Measurements from ENCODE around the gene CCDC85C.

The CCDC85C gene

DNA sequence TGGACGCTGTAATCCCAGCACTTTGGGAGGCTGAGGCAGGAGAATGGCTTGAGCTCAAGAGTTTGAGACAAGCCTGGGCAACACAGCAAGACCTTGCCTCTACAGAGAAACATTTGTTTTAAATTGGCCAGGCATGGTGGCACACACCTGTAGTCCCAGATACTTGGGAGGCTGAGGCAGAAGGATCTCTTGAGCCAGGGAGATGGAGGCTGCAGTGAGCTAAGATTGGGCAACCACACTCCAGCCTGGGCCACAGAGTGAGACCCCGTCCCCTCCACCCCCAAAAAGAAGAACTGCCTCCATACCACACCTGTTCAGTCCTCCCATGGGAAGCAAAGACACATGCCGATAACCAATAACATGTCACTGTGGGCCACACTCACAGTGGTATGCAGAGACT lies 19.2 kb downstream of the CCDC85C start:
- TF ChIP-seq, protein P1, sequence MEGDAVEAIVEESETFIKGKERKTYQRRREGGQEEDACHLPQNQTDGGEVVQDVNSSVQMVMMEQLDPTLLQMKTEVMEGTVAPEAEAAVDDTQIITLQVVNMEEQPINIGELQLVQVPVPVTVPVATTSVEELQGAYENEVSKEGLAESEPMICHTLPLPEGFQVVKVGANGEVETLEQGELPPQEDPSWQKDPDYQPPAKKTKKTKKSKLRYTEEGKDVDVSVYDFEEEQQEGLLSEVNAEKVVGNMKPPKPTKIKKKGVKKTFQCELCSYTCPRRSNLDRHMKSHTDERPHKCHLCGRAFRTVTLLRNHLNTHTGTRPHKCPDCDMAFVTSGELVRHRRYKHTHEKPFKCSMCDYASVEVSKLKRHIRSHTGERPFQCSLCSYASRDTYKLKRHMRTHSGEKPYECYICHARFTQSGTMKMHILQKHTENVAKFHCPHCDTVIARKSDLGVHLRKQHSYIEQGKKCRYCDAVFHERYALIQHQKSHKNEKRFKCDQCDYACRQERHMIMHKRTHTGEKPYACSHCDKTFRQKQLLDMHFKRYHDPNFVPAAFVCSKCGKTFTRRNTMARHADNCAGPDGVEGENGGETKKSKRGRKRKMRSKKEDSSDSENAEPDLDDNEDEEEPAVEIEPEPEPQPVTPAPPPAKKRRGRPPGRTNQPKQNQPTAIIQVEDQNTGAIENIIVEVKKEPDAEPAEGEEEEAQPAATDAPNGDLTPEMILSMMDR (IDR thresholded peaks at IDR 0.05) = no peak
- no peaks in the 10 kb centered on the region for H3K36me3 ChIP-seq
- no peak overlapping the region for H3K4me3 ChIP-seq
- H3K27ac ChIP-seq = no peak overlapping the region
- intact Hi-C loops (cut with DNase I; ENCODE audit: low total_unique reads) = no loop called here
- peaks cover 0 to 15% (median 2%) of the 10 kb centered on the region in 4 donors for H3K4me1 ChIP-seq
- no peaks in the 10 kb centered on the region for H3K27me3 ChIP-seq
- no peak for DNase-seq
- no peaks in the 10 kb centered on the region for H3K9me3 ChIP-seq

DNA sequence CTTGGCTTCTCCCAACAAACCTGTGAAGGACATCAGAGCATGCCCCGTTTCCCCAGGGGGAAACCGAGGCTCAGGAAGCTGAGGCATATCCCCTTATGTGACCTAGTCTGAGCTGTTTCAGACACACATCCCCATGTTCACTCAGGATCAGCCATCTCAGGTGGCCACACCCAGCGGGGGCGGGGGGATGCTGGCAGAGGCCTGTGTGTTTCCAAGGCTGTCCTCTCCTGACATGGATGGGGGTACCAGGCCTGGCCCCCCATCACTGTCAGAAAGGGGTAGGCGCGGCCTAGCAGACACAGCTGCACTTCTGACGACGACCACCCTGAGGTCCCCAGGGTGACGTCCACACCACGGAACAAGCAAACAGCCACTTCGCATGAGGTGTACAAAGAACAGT lies 22.1 kb downstream of the CCDC85C start:
- TF ChIP-seq, protein P1 (IDR thresholded peaks at IDR 0.05) = no peak
- H3K4me3 ChIP-seq = no peak overlapping the region
- DNase-seq = no peak
- intact Hi-C loops (cut with DNase I; ENCODE audit: low total_unique reads) = no loop called here
- no peaks in the 10 kb centered on the region for H3K36me3 ChIP-seq
- no peaks in the 10 kb centered on the region for H3K27me3 ChIP-seq
- no peaks in the 10 kb centered on the region for H3K9me3 ChIP-seq
- H3K4me1 ChIP-seq = peaks cover 0 to 36% (median 8%) of the 10 kb centered on the region in 4 donors
- H3K27ac ChIP-seq = no peak overlapping the region

DNA sequence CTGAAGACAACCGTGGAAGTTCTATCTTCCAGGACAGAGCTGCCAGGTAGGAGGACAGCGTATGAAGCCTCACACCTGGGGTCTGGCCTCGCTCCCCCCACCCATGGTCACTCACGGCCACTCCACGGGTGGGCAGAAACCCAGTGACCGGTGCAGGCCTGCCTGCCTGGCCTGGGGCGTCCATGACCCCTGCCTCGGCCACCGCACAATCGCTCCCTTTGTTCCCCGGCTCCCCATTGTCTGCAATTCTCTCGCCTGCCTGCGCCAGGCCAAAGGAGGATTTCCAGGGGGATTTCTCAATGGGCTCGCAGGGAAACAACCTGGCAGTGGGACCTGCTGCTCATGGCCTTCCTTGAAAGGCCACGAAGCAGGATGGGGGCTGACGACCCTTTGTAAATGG lies 22.6 kb downstream of the CCDC85C start:
- H3K36me3 ChIP-seq = no peaks in the 10 kb centered on the region
- TF ChIP-seq, protein P1 (IDR thresholded peaks at IDR 0.05) = no peak
- DNase-seq = no peak
- H3K27me3 ChIP-seq = no peaks in the 10 kb centered on the region
- no peak overlapping the region for H3K4me3 ChIP-seq
- no peak overlapping the region for H3K27ac ChIP-seq
- peaks cover 0 to 41% (median 8%) of the 10 kb centered on the region in 4 donors for H3K4me1 ChIP-seq
- intact Hi-C loops (cut with DNase I; ENCODE audit: low total_unique reads) = no loop called here
- H3K9me3 ChIP-seq = no peaks in the 10 kb centered on the region

DNA sequence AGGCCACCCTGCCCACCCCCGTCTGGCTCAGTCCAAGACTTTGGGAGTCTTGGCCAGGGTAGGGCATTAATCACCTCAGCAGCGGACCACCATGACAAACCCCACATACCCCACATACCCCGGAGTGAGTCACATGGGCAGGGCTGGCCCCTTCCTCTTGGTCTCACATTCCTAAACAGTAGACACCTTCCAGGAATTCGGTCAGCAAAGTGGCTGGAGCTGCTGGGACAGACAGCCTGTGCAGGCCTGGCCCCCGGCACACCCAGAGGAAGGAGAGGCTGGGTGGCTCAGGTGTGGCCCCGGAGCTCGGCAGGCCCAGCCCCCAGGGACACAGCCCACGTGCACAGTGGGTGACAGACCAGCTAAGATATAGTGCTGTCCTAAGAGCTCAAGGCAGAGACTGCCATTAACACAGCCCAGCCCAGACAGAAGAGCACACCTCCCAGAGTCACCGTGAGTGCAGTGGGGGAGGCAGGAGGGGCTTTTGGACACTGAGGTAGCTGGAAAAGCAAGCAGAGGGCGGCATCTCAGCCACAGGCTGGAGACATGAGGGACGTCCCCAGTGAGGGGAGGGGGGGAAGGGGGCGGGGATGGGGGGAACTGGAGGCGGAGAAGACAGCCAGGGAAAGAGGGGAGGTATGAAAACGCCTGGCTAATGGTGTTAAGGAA lies 24.0 kb downstream of the CCDC85C start:
- H3K4me3 ChIP-seq = no peak overlapping the region
- no peak for DNase-seq
- H3K36me3 ChIP-seq = no peaks in the 10 kb centered on the region
- H3K27ac ChIP-seq = no peak overlapping the region
- H3K27me3 ChIP-seq = no peaks in the 10 kb centered on the region
- intact Hi-C loops (cut with DNase I; ENCODE audit: low total_unique reads) = no loop called here
- TF ChIP-seq, protein P1 (IDR thresholded peaks at IDR 0.05) = no peak
- H3K9me3 ChIP-seq = no peaks in the 10 kb centered on the region
- H3K4me1 ChIP-seq = peaks cover 0 to 53% (median 11%) of the 10 kb centered on the region in 4 donors

DNA sequence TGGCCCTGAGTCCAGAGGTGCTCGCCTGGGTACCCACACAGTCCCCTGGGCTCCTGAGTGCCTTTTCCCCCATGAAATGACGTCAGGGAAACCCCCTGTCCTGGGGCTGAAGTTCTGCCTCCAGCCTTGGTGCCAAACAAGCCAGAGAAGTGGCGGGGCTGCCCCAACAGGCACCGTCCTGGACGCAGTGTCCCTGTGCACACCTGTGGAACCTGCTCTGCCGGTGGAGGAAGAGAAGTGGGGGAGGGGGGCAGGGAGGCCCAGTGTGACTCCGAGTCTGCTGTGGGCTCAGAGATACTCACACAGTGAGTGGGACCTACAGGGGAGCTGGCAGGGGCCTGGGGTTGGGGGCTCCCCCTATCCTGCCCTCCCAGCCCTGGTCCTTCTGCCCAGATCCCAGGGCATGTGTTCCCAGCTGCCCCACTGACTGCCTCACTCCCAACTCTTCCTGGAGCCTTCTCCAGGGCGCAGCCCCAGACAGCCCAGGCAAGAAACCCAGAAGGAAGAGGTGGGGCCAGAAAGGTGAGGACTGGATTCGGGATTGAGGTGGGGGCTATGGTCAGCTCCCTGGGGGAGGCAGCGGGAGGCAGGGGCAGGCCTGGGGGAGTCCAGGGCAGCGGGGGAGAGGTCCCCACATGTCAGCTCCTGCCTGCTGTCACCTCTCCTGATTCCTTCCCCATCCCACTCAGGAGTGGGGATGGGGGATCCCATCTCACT lies 24.7 kb downstream of the CCDC85C start:
- Histone ChIP-seq H3K27ac (no peak overlapping the region), H3K9me3 (no peaks in the 10 kb centered on the region), H3K4me3 (no peak overlapping the region), H3K4me1 (peaks cover 0 to 61% (median 19%) of the 10 kb centered on the region in 4 donors), H3K27me3 (no peaks in the 10 kb centered on the region), H3K36me3 (no peaks in the 10 kb centered on the region)
- DNase-seq = no peak
- TF ChIP-seq, protein P1 (IDR thresholded peaks at IDR 0.05) = no peak
- intact Hi-C loops (cut with DNase I; ENCODE audit: low total_unique reads) = no loop called here

Data from tibial artery (tissue), 4 donors.